Nephron (organoid): Measurements from ENCODE around the gene OOSP3.

Experiments used
- H3K27ac Mint-ChIP-seq, 3 experiments: 2 replicates each; pipeline ENCODE4 v1.8.0; 2020; ENCODE audit warnings: mixed read lengths in 3 of 3, mild to moderate bottlenecking in 2 of 3, moderate library complexity in 1 of 3
- H3K27me3 Mint-ChIP-seq: 2 replicates; pipeline ENCODE4 v1.8.0; 2021; ENCODE audit warnings: low read depth, mild to moderate bottlenecking, moderate library complexity, mixed read lengths
- H3K36me3 Mint-ChIP-seq: 2 replicates; pipeline ENCODE4 v1.8.0; 2020; ENCODE audit warnings: low read depth, mixed read lengths
- H3K4me1 Mint-ChIP-seq: 2 replicates; pipeline ENCODE4 v1.8.0; 2020; ENCODE audit warnings: mixed read lengths
- H3K4me3 Mint-ChIP-seq, 3 experiments: 2 replicates each; pipeline ENCODE4 v1.8.0; 2020; ENCODE audit warnings: mild to moderate bottlenecking in 3 of 3, mixed read lengths in 3 of 3, moderate library complexity in 2 of 3
- H3K9me3 Mint-ChIP-seq: 2 replicates; pipeline ENCODE4 v1.8.0; 2020; ENCODE audit warnings: mixed read lengths
- CTCF ChIP-seq, 3 experiments: fragments of 200-600 bp; sonication (generic); IDR thresholded peaks; one replicate each; pipeline ENCODE4 v1.5.0; 2021; ENCODE audit warnings: antibody characterized with exemption in 3 of 3; ENCODE audit not compliant: unreplicated experiment in 3 of 3

Gene OOSP3

GRCh38 chr11:59857439-59858434, 20.8 kb upstream of the OOSP3 start:
- H3K27me3 Mint-ChIP-seq, result peaks cover 5% of the 10 kb centered on the region
- TF ChIP-seq CTCF (IDR thresholded peaks at IDR 0.05; ENCODE audit: unreplicated experiment in 3 of 3), result no peak
- H3K9me3 Mint-ChIP-seq, result no peaks in the 10 kb centered on the region
- no peak overlapping the region for H3K27ac Mint-ChIP-seq
- H3K4me3 Mint-ChIP-seq, result no peak overlapping the region
- H3K36me3 Mint-ChIP-seq, result no peaks in the 10 kb centered on the region
- H3K4me1 Mint-ChIP-seq, result no peaks in the 10 kb centered on the region

- H3K27ac Mint-ChIP-seq, result no peak overlapping the region
- no peaks in the 10 kb centered on the region for H3K9me3 Mint-ChIP-seq
- no peak overlapping the region for H3K4me3 Mint-ChIP-seq
- no peak for TF ChIP-seq CTCF (IDR thresholded peaks at IDR 0.05; ENCODE audit: unreplicated experiment in 3 of 3)
- H3K4me1 Mint-ChIP-seq, result no peaks in the 10 kb centered on the region
- H3K27me3 Mint-ChIP-seq, result peaks cover 5% of the 10 kb centered on the region
- no peaks in the 10 kb centered on the region for H3K36me3 Mint-ChIP-seq
Measured at GRCh38 chr11:59859673-59860072, 18.9 kb upstream of the OOSP3 start.

- Mint-ChIP-seq H3K36me3 (no peaks in the 10 kb centered on the region), H3K27ac (no peak overlapping the region), H3K4me3 (no peak overlapping the region), H3K9me3 (no peaks in the 10 kb centered on the region), H3K27me3 (peaks cover 5% of the 10 kb centered on the region), H3K4me1 (no peaks in the 10 kb centered on the region)
- TF ChIP-seq CTCF (IDR thresholded peaks at IDR 0.05; ENCODE audit: unreplicated experiment in 3 of 3), result no peak
Measured at GRCh38 chr11:59862252-59862651, 16.3 kb upstream of the OOSP3 start.

GRCh38 chr11:59865031-59865430, 13.6 kb upstream of the OOSP3 start:
- H3K9me3 Mint-ChIP-seq, result no peaks in the 10 kb centered on the region
- H3K27me3 Mint-ChIP-seq, result peaks cover 1% of the 10 kb centered on the region
- H3K4me1 Mint-ChIP-seq, result no peaks in the 10 kb centered on the region
- TF ChIP-seq CTCF (IDR thresholded peaks at IDR 0.05; ENCODE audit: unreplicated experiment in 3 of 3), result no peak
- no peak overlapping the region for H3K27ac Mint-ChIP-seq
- no peak overlapping the region for H3K4me3 Mint-ChIP-seq
- no peaks in the 10 kb centered on the region for H3K36me3 Mint-ChIP-seq

GRCh38 chr11:59866397-59866796, 12.2 kb upstream of the OOSP3 start, which contains the start of gene TCN1:
TSS of gene TCN1 (minus strand) at chr11:59866487. CDS start at chr11:59866470, 17 bp downstream.
- no peaks in the 10 kb centered on the region for H3K4me1 Mint-ChIP-seq
- H3K9me3 Mint-ChIP-seq, result peaks cover 7% of the 10 kb centered on the region
- H3K27me3 Mint-ChIP-seq, result no peaks in the 10 kb centered on the region
- no peak within 1 kb of the TSS for H3K27ac Mint-ChIP-seq
- H3K36me3 Mint-ChIP-seq, result no peaks in the 10 kb centered on the region
- H3K4me3 Mint-ChIP-seq, result no peak within 1 kb of the TSS
- no peak for TF ChIP-seq CTCF (IDR thresholded peaks at IDR 0.05; ENCODE audit: unreplicated experiment in 3 of 3)
